GM08714 (cell line): ENCODE data around the gene PSD4.
"Not testable (repeated sequence)": the region's sequence is repeated elsewhere in the genome, so short reads cannot be mapped to it uniquely, and the experiment has no call there.

Source experiments
- H3K4me3 ChIP-seq: fragments of 200-500 bp; sonication (Bioruptor generic); 2 replicates; pipeline ENCODE4 v1.5.1; 2014; ENCODE audit warnings: mild to moderate bottlenecking, low read length, inconsistent platforms
- ZNF274 ChIP-seq: IDR thresholded peaks from 2 replicates; pipeline ENCODE4 v1.6.1; 2012; ENCODE audit warnings: mild to moderate bottlenecking, low read depth, low read length

PSD4 gene

GRCh38 chr2:113228991-113229716, 55.4 kb downstream of the PSD4 start:
- TF ChIP-seq ZNF274, result no peak
- H3K4me3 ChIP-seq, result no peak overlapping the region

DNA sequence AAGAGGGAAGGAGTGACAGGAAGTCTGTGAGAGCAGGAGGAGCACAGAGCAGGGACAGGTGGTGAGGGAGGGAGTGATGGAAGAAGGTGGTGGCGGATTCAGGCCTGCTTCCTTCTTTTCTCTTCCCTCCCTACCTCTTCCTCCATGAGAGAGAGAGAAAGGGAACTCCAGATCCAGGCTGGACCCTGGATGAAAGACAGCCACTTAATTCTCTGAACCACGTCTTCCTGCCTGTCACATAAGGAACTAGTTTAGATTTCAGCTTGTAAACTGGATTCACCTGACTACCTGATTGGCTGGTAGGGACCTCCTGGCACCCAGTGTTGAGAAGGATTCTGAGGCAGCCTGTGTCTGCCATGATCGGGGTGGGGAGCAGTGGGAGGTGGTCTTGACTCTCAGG, 56.0 kb downstream of the PSD4 start:
- no peak overlapping the region for H3K4me3 ChIP-seq
- no peak for TF ChIP-seq ZNF274

- no peak overlapping the region for H3K4me3 ChIP-seq
- TF ChIP-seq ZNF274, result no peak
Measured at GRCh38 chr2:113230531-113230930, 56.8 kb downstream of the PSD4 start.

- H3K4me3 ChIP-seq, result no peak overlapping the region
- no peak for TF ChIP-seq ZNF274
Measured at GRCh38 chr2:113231064-113231463, 57.3 kb downstream of the PSD4 start.

DNA sequence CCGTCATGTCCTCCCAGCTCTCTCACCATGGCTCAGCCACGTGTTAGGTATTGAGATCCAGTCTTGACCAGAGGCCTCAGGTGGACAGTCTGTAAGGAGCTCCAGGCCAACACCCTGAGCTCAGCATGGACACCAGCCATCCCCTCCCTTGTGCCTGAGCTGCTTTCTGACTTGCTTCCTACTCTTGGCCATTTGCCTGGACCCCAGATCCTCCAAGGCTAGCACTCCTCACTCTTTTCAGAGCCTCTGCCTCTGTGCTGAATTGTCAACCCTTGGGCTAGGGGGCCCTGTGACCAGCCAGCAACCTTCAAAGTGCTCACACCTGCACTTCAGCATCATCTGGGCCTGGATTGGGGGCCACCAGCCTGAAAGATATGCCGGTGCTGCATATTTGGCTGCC, 58.4 kb downstream of the PSD4 start:
- H3K4me3 ChIP-seq, result no peak overlapping the region
- no peak for TF ChIP-seq ZNF274

GRCh38 chr2:113232740-113233139, 59.0 kb downstream of the PSD4 start:
- no peak for TF ChIP-seq ZNF274
- no peak overlapping the region for H3K4me3 ChIP-seq

DNA sequence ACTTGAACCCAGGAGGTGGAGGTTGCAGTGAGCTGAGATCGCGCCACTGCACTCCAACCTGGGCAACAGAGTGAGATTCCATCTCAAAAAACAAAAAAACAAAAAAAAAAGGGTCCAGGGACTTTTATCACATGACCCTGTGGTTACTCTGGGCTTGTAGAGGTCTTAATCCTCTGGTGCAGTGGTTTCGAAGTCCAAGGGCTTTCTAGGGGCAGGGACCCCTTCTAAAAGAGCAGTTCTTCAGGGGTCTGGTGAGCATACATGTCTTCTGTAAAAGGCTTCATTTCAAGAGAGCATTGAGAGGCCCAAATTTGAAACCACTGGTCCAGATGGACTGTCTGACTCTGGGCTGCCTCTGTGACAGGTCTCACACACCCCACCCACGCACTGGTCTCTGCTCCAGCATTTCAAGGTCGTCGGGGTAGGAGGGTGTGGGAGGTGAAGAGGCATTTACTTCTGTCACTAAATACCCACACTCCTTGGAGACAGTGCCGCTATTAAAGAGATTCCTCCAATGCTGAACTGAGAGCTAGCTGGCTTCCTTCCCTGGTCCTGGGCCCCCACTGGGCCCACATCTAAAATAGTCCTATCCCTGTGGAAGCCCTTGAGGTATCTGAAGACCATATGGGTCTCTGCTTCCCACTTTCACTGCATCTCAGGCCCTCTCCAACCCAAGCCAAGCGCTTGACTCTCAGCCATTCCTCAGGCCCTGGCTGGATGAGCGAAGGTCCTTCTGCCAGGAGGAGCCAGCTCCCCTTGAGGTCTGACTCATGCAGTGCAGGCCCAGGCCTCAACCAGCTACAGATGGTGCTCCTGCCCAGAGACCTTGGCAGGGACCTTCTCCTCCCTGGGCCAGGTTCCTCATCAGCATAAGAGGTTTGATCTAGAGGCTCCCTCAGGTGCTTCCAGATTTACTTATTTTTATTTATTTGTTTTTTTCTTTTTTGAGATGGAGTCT, 60.1 kb downstream of the PSD4 start:
- H3K4me3 ChIP-seq, result no peak overlapping the region
- no peak for TF ChIP-seq ZNF274

DNA sequence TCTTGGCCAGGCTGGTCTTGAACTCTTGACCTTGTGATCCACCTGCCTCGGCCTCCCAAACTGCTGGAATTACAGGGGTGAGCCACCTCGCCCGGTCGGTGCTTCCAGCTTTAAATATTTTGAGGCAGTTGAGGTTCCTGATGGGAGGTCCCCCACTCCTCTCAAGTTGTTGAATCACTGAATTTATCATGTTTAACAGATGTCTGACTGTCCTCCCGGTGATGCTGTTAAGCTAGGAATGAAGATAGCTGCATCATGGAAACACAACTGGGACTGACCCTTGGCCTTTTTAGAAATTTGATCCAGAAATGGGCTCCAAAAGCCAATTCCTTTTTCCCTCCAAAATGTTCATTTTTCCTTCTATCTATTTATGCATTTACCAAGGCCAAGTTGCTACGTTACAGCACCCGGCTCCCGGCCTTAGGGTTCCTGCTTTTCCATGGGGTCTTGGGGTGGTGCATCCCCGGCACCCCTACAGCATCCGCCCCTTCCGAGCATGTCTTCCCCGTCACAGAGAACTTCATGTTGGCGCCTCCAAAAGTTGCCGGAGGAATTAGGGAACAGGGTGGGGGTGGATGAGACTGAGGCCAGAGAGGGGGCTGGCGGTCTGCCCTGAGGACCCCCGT, 61.1 kb downstream of the PSD4 start:
- no peak for TF ChIP-seq ZNF274
- H3K4me3 ChIP-seq, result no peak overlapping the region

GRCh38 chr2:113235347-113236226, 61.8 kb downstream of the PSD4 start:
- not testable (repeated sequence) for H3K4me3 ChIP-seq

GRCh38 chr2:113236367-113237159, 62.8 kb downstream of the PSD4 start:
- no peak overlapping the region for H3K4me3 ChIP-seq
- no peak for TF ChIP-seq ZNF274

DNA sequence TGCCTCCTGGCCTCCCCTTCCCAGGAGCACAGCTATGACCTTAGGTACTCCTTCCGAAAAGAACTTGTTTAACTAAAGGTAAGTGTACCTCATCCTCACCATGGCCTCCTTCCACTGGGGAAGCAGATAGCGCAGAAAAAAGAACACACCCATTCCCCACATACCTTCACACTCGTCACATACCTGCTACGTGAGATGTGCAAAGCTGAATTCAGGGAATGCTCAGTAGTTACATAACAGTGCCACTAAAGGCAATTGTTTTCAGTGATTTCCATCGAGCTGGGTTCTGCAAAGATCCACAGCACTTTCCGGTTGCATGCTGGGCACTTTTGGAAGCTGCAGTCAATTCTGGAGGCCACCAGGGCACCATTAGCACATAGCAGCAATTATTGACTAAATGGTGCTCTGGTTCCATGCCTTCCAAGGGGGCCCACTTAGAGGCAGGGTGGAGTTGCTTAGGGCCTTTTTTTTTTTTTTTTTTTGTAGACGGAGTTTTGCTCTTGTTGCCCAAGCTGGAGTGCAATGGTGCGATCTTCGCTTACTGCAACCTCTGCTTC, 63.9 kb downstream of the PSD4 start:
- TF ChIP-seq ZNF274, result no peak
- H3K4me3 ChIP-seq, result no peak overlapping the region

- TF ChIP-seq ZNF274, result no peak
- no peak overlapping the region for H3K4me3 ChIP-seq
Measured at GRCh38 chr2:113238871-113239839, 65.4 kb downstream of the PSD4 start.
